HL-60 (cell line): Measurements from ENCODE around the gene LAMC2.

Experiments used
- DNase-seq, 2 experiments: peaks; one replicate each; pipeline ENCODE4 v3.0.0-alpha.2; 2010 to 2020; ENCODE audit warnings: low read depth in 1 of 2, low spot score in 1 of 2
- H3K27ac ChIP-seq: fragments of 250-450 bp; sonication (Bioruptor Pico); replicated peaks from 2 replicates; pipeline ENCODE4 v1.5.1; 2020; ENCODE audit warnings: mild to moderate bottlenecking, moderate library complexity
- H3K27me3 ChIP-seq: fragments of 250-450 bp; sonication (Bioruptor Pico); 2 replicates; pipeline ENCODE4 v1.5.1; 2021; ENCODE audit warnings: mild to moderate bottlenecking, moderate library complexity; ENCODE audit not compliant: insufficient read depth, poor library complexity, severe bottlenecking
- H3K4me3 ChIP-seq: replicated peaks from 2 replicates; pipeline ENCODE4 v1.5.1; 2011; ENCODE audit warnings: mild to moderate bottlenecking, control low read depth, low read length; ENCODE audit not compliant: insufficient read depth
- CTCF ChIP-seq: IDR thresholded peaks from one replicate; pipeline ENCODE4 v1.5.1; 2011; ENCODE audit warnings: low read length, control low read depth, inconsistent platforms; ENCODE audit not compliant: insufficient read depth
- GABPA ChIP-seq: IDR thresholded peaks from 2 replicates; pipeline ENCODE4 v1.6.1; 2012; ENCODE audit warnings: low read depth
- POLR2AphosphoS5 ChIP-seq: IDR thresholded peaks from 2 replicates; pipeline ENCODE4 v1.6.1; 2012; ENCODE audit warnings: low read depth
- REST ChIP-seq: IDR thresholded peaks from 2 replicates; pipeline ENCODE4 v1.6.1; 2012; ENCODE audit warnings: low read depth; ENCODE audit not compliant: insufficient replicate concordance
- SPI1 ChIP-seq: IDR thresholded peaks from 2 replicates; pipeline ENCODE4 v1.6.1; 2012; ENCODE audit warnings: low read depth, mild to moderate bottlenecking, borderline replicate concordance

LAMC2 gene

GRCh38 chr1:183180634-183181056 is 5.4 kb upstream of the LAMC2 start:
- Histone ChIP-seq H3K27ac (no peak overlapping the region), H3K4me3 (no peak overlapping the region), H3K27me3 (no peaks in the 10 kb centered on the region)
- TF ChIP-seq POLR2AphosphoS5 (no peak), GABPA (no peak), REST (no peak), SPI1 (no peak), CTCF (no peak)
- DNase-seq = no peak

GRCh38 chr1:183186841-183187240 is 777 bp downstream of the LAMC2 start:
- no peak overlapping the region for H3K4me3 ChIP-seq
- TF ChIP-seq CTCF (no peak), POLR2AphosphoS5 (no peak), GABPA (no peak), SPI1 (no peak), REST (no peak)
- H3K27ac ChIP-seq = no peak overlapping the region
- DNase-seq = no peak
- peaks cover 3% of the 10 kb centered on the region for H3K27me3 ChIP-seq

- no peak overlapping the region for H3K4me3 ChIP-seq
- H3K27ac ChIP-seq = no peak overlapping the region
- DNase-seq = no peak
- H3K27me3 ChIP-seq = peaks cover 3% of the 10 kb centered on the region
- TF ChIP-seq CTCF = no peak
- no peak for TF ChIP-seq GABPA
- no peak for TF ChIP-seq POLR2AphosphoS5
- no peak for TF ChIP-seq REST
- no peak for TF ChIP-seq SPI1
Observed at GRCh38 chr1:183188240-183188639, 2.2 kb downstream of the LAMC2 start.
